ENCODE measurements around the gene OR52K2.

The OR52K2 gene

GRCh38 chr11:4418403-4418802 is 30.7 kb upstream of the OR52K2 start:
- no peak overlapping the region for H3K27ac ChIP-seq (replicated peaks)
- no peak for DNase-seq (ENCODE audit: low read depth in 1 of 2, low spot score in 1 of 2)
- H3K4me3 ChIP-seq (replicated peaks; ENCODE audit: insufficient read depth, low read length): no peak overlapping the region
- no peak for TF ChIP-seq REST (IDR thresholded peaks at IDR 0.05; ENCODE audit: insufficient replicate concordance, low read depth)
- no peak for TF ChIP-seq GABPA (IDR thresholded peaks at IDR 0.05; ENCODE audit: low read depth)
- TF ChIP-seq CTCF (IDR thresholded peaks at IDR 0.05; ENCODE audit: insufficient read depth, low read length): no peak
- TF ChIP-seq SPI1 (IDR thresholded peaks at IDR 0.05; ENCODE audit: borderline replicate concordance, low read depth): no peak
- no peaks in the 10 kb centered on the region for H3K27me3 ChIP-seq (ENCODE audit: insufficient read depth, poor library complexity, severe bottlenecking)

DNA sequence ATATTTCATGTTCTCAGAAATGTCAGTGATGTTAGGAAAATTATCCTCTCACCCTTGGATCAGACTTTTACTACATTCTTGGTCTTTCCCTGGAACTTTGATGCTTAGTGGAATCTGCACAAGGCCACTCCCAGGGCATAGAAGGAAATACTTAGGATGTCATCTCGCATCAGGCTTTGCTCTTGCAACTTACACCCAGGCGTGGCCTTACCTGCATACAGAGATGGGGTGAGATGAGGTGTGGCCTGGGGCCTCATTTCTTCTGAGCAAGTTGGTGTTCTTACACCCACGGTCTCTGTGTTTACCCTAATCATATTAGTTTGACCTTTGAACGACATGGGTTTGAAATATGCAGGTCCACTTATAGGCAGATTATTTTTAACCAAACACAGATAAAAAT is 19.0 kb upstream of the OR52K2 start:
- no peak for DNase-seq (ENCODE audit: low read depth in 1 of 2, low spot score in 1 of 2)
- H3K27me3 ChIP-seq (ENCODE audit: insufficient read depth, poor library complexity, severe bottlenecking): no peaks in the 10 kb centered on the region
- TF ChIP-seq REST (IDR thresholded peaks at IDR 0.05; ENCODE audit: insufficient replicate concordance, low read depth): no peak
- TF ChIP-seq SPI1 (IDR thresholded peaks at IDR 0.05; ENCODE audit: borderline replicate concordance, low read depth): no peak
- TF ChIP-seq CTCF (IDR thresholded peaks at IDR 0.05; ENCODE audit: insufficient read depth, low read length): no peak
- TF ChIP-seq POLR2AphosphoS5 (IDR thresholded peaks at IDR 0.05; ENCODE audit: low read depth): no peak

DNA sequence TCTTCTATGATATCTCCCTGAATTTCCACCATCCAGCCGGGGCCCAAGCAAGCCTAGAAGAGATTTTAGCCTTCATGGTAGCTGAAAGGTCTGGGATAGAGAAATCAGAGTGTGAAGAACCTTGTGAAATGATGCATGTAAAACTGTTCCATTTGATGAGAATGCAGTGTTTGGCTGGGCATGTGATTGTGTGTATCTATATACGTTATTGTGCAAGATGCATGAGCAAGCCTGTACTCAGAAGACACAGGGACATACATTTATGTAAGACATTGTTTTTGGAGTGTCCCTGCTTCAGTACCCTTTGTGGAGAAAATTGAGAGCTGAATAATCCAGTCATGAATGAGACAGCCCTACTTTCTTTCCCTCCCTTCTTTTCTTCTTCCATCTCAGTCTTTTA is 15.2 kb upstream of the OR52K2 start:
- no peaks in the 10 kb centered on the region for H3K27me3 ChIP-seq (ENCODE audit: insufficient read depth, poor library complexity, severe bottlenecking)

More for the DNA sequence above, 19.0 kb upstream of the OR52K2 start:
- Histone ChIP-seq H3K4me3 (replicated peaks; ENCODE audit: insufficient read depth, low read length) (no peak overlapping the region), H3K27ac (replicated peaks) (no peak overlapping the region)

More for the DNA sequence above, 15.2 kb upstream of the OR52K2 start:
- TF ChIP-seq CTCF (IDR thresholded peaks at IDR 0.05; ENCODE audit: insufficient read depth, low read length) (no peak), GABPA (IDR thresholded peaks at IDR 0.05; ENCODE audit: low read depth) (no peak), POLR2AphosphoS5 (IDR thresholded peaks at IDR 0.05; ENCODE audit: low read depth) (no peak)
- Histone ChIP-seq H3K4me3 (replicated peaks; ENCODE audit: insufficient read depth, low read length) (no peak overlapping the region), H3K27ac (replicated peaks) (peak overlapping the region; percentile 57)
- DNase-seq (ENCODE audit: low read depth in 1 of 2, low spot score in 1 of 2): peak; percentile 63 to 66

All from HL-60 (cell line).